HCT116 (cell line): ENCODE results near the gene UBASH3B. TPM values are rescaled to one million over a fixed set of nuclear protein-coding genes. Genes with fewer than 3 reads are reported as not detected.

Experiments
- ATAC-seq: fragments of 200-7000 bp; cut with Tn5 transposase; 2 replicates; pipeline ENCODE4 v1.9.1; 2020; ENCODE audit warnings: mild to moderate bottlenecking, moderate library complexity
- BruUV-seq: library from RNA; stranded (reverse); fragments of 400-500 nt; replicated peaks from 2 replicates; lab custom pipeline; 2021; lab: Mats Ljungman, UMichigan
- CTCF ChIA-PET: fragments of 300-600 bp; sonication (Branson Sonifier 250); formaldehyde crosslinking; loops from one replicate; lab custom pipeline; 2021; ENCODE audit warnings: antibody characterized with exemption; lab: Charles Lee
- POLR2A ChIA-PET: fragments of 300-600, 350-600 bp; sonication (Branson Sonifier 250); formaldehyde crosslinking; loops from one replicate; lab custom pipeline; 2021; ENCODE audit warnings: antibody characterized with exemption; lab: Charles Lee
- RAD21 ChIA-PET, 2 experiments: fragments of 300-600 bp; sonication (Branson Sonifier 250); formaldehyde crosslinking; loops; one replicate each; lab custom pipeline; 2023; ENCODE audit warnings: low total read pairs in 2 of 2; ENCODE audit not compliant: uncharacterized antibody in 2 of 2, unreplicated experiment in 2 of 2, low non-redundant PET in 1 of 2; lab: Charles Lee
- DNase-seq: peaks from one replicate; pipeline ENCODE4 v3.0.0-alpha.2; 2010; ENCODE audit warnings: low read depth, low spot score
- H2AFZ ChIP-seq: fragments of 200-600 bp; shearing (Covaris generic), sonication (generic); 2 replicates; pipeline ENCODE4 v1.6.1; 2017; ENCODE audit warnings: low read depth, mixed run types, mixed read lengths, antibody characterized with exemption, low read length; ENCODE audit not compliant: poor library complexity, severe bottlenecking
- H3K27ac ChIP-seq: 2 replicates; pipeline ENCODE4 v1.5.1; 2012; ENCODE audit warnings: low read depth, low read length
- H3K27me3 ChIP-seq: fragments of 200-600 bp; sonication (generic); 2 replicates; pipeline ENCODE4 v1.6.1; 2016; ENCODE audit warnings: mixed run types, low read length, mixed read lengths; ENCODE audit not compliant: insufficient read depth
- H3K36me3 ChIP-seq, 2 experiments: fragments of 200-500 bp in 1 of 2; fragments of 200-600 bp in 1 of 2; sonication (Bioruptor generic) in 1 of 2; sonication (generic) in 1 of 2; 2 replicates each; pipeline versions ENCODE4 v1.5.1 to v1.6.1; 2014 to 2016; ENCODE audit warnings: low read length in 2 of 2, inconsistent platforms in 1 of 2, mixed read lengths in 1 of 2, mixed run types in 1 of 2; ENCODE audit not compliant: insufficient read depth in 2 of 2, control insufficient read depth in 1 of 2
- H3K4me1 ChIP-seq, 2 experiments: fragments of 200-600 bp in 1 of 2; sonication (generic) in 1 of 2; 2 replicates each; pipeline versions ENCODE4 v1.5.1 to v1.6.1; 2012 to 2017; ENCODE audit warnings: low read length in 2 of 2, inconsistent platforms in 1 of 2, mild to moderate bottlenecking in 1 of 2, mixed read lengths in 1 of 2, mixed run types in 1 of 2, moderate library complexity in 1 of 2; ENCODE audit not compliant: insufficient read depth in 2 of 2, control insufficient read depth in 1 of 2
- H3K4me2 ChIP-seq: fragments of 200-600 bp; sonication (generic); 2 replicates; pipeline ENCODE4 v1.6.1; 2017; ENCODE audit warnings: mixed run types, low read length, mixed read lengths
- H3K4me3 ChIP-seq, 2 experiments: fragments of 200-600 bp in 1 of 2; sonication (generic) in 1 of 2; replicated peaks in 1 of 2; 2 replicates each; pipeline ENCODE4 v1.5.1; 2011 to 2016; ENCODE audit warnings: low read length in 2 of 2, control low read depth in 1 of 2, low read depth in 1 of 2, mild to moderate bottlenecking in 1 of 2, mixed read lengths in 1 of 2, mixed run types in 1 of 2
- H3K79me2 ChIP-seq: fragments of 200-600 bp; sonication (generic); 2 replicates; pipeline ENCODE4 v1.6.1; 2017; ENCODE audit warnings: mild to moderate bottlenecking, mixed run types, low read length, moderate library complexity, mixed read lengths; ENCODE audit not compliant: insufficient read depth
- H3K9ac ChIP-seq: fragments of 200-600 bp; sonication (generic); 2 replicates; pipeline ENCODE4 v1.6.1; 2016; ENCODE audit warnings: low read length, mixed read lengths
- H3K9me2 ChIP-seq: fragments of 200-600 bp; sonication (generic), shearing (Covaris generic); 2 replicates; pipeline ENCODE4 v1.6.1; 2017; ENCODE audit warnings: mixed run types, mild to moderate bottlenecking, moderate library complexity; ENCODE audit not compliant: insufficient read depth
- H3K9me3 ChIP-seq, 2 experiments: fragments of 200-500 bp in 1 of 2; fragments of 200-600 bp in 1 of 2; sonication (Bioruptor generic) in 1 of 2; sonication (generic) in 1 of 2; 2 replicates each; pipeline ENCODE4 v1.6.1; 2014 to 2017; ENCODE audit warnings: low read length in 2 of 2, mixed read lengths in 2 of 2, inconsistent platforms in 1 of 2, low read depth in 1 of 2, mild to moderate bottlenecking in 1 of 2, mixed run types in 1 of 2, moderate library complexity in 1 of 2; ENCODE audit not compliant: control insufficient read depth in 1 of 2, insufficient read depth in 1 of 2
- H4K20me1 ChIP-seq: fragments of 200-600 bp; sonication (generic), shearing (Covaris generic); 2 replicates; pipeline ENCODE4 v1.6.1; 2017; ENCODE audit warnings: mixed run types, mild to moderate bottlenecking, moderate library complexity; ENCODE audit not compliant: insufficient read depth
- CBX3 ChIP-seq: IDR thresholded peaks from 2 replicates; pipeline ENCODE4 v1.6.1; 2012; ENCODE audit warnings: low read depth
- CEBPB ChIP-seq: IDR thresholded peaks from 2 replicates; pipeline ENCODE4 v1.6.1; 2012; ENCODE audit warnings: low read depth
- EGR1 ChIP-seq: IDR thresholded peaks from 2 replicates; pipeline ENCODE4 v1.6.1; 2012; ENCODE audit warnings: low read depth
- EZH2 ChIP-seq: fragments of 200-600 bp; sonication (generic); IDR thresholded peaks from 2 replicates; pipeline ENCODE4 v1.6.1; 2017; ENCODE audit warnings: antibody characterized with exemption, mixed run types
- EZH2phosphoT487 ChIP-seq: fragments of 200-600 bp; IDR thresholded peaks from 2 replicates; pipeline ENCODE4 v1.6.1; 2018; ENCODE audit warnings: antibody characterized with exemption, borderline replicate concordance
- FOSL1 ChIP-seq: IDR thresholded peaks from 2 replicates; pipeline ENCODE4 v1.6.1; 2012; ENCODE audit warnings: low read depth
- JUND ChIP-seq: IDR thresholded peaks from 2 replicates; pipeline ENCODE4 v1.6.1; 2012
- POLR2A ChIP-seq: IDR thresholded peaks from 2 replicates; pipeline ENCODE4 v1.7.0; 2011; ENCODE audit warnings: borderline replicate concordance; ENCODE audit not compliant: insufficient read depth, insufficient read length; ENCODE audit errors: extremely low read depth
- POLR2AphosphoS5 ChIP-seq: IDR thresholded peaks from 2 replicates; pipeline ENCODE4 v1.6.1; 2011; ENCODE audit warnings: mild to moderate bottlenecking, low read depth, low read length, moderate library complexity
- RAD21 ChIP-seq: IDR thresholded peaks from 2 replicates; pipeline ENCODE4 v1.6.1; 2012; ENCODE audit warnings: low read depth, mild to moderate bottlenecking
- SRF ChIP-seq: IDR thresholded peaks from 2 replicates; pipeline ENCODE4 v1.6.1; 2012; ENCODE audit warnings: low read depth
- TCF7L2 ChIP-seq: IDR thresholded peaks from 2 replicates; pipeline ENCODE4 v1.7.0; 2011; ENCODE audit warnings: borderline replicate concordance, inconsistent platforms; ENCODE audit not compliant: insufficient read depth, insufficient read length; ENCODE audit errors: extremely low read depth
- ZFX ChIP-seq: fragments of 450-650 bp; IDR thresholded peaks from 2 replicates; pipeline ENCODE4 v1.6.1; 2017
- ZNF274 ChIP-seq: fragments of 200-500 bp; sonication (Bioruptor generic); IDR thresholded peaks from 2 replicates; pipeline ENCODE4 v1.6.1; 2014; ENCODE audit warnings: mild to moderate bottlenecking, low read depth, low read length, inconsistent platforms
- intact Hi-C: fragments of 100-400 bp; cut with micrococcal nuclease; formaldehyde crosslinking; loops from 2 replicates; pipeline ENCODE4 v1.10.0; 2022
- total RNA-seq: library from RNA; stranded (reverse); gene quantifications from one replicate; pipeline ENCODE4 v1.2.1, GENCODE V29; 2021; ENCODE audit not compliant: unreplicated experiment
- TF ChIP-seq, protein P1 (sequence below), 3 experiments: fragments of 200-600 bp in 1 of 3; sonication (generic) in 1 of 3; IDR thresholded peaks in 2 of 3; conservative IDR thresholded peaks in 1 of 3; 2 replicates each; pipeline ENCODE4 v1.5.1; 2012 to 2017; ENCODE audit warnings: low read depth in 2 of 3, low read length in 2 of 3, antibody characterized with exemption in 1 of 3, borderline replicate concordance in 1 of 3, control low read depth in 1 of 3, mild to moderate bottlenecking in 1 of 3, mixed read lengths in 1 of 3, mixed run types in 1 of 3, moderate library complexity in 1 of 3; ENCODE audit not compliant: insufficient read depth in 1 of 3
- TF ChIP-seq, protein P2 (sequence below): IDR thresholded peaks from 2 replicates; pipeline ENCODE4 v1.6.1; 2012
- TF ChIP-seq, protein P3 (sequence below): IDR thresholded peaks from 2 replicates; pipeline ENCODE4 v1.6.1; 2011; ENCODE audit warnings: mild to moderate bottlenecking, low read length, moderate library complexity; ENCODE audit not compliant: insufficient replicate concordance; ENCODE audit errors: extremely low read depth
- TF ChIP-seq, protein P4 (sequence below): IDR thresholded peaks from 2 replicates; pipeline ENCODE4 v1.6.1; 2012

The UBASH3B gene
- total RNA-seq, 1 experiment from 2014 or later: 40.3 TPM

DNA sequence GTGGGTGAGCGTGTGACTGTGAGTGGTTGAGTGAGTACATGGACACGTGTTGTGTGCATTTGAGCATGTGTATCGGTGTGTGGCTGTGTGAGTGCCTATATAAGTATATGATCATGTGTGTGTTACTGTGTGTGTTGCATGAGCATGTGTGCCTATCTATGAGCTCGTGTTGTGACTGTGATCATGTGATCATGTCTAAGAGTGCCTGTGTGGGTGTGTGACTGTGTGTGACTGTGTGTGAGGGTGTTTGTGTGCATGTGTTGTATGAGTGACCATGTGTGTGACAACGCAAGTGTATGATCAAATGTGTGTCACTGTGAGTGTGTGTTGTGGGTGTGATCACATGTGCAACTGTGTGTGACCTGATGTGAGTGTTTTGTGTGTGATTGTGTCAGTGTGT is 88.8 kb downstream of the UBASH3B start:
- DNase-seq (no peak), ATAC-seq (no peak)
- TF ChIP-seq FOSL1 (no peak), RAD21 (no peak), EZH2phosphoT487 (no peak), JUND (no peak), CBX3 (no peak), TCF7L2 (no peak), POLR2A (no peak), CEBPB (no peak), EZH2 (no peak), EGR1 (no peak), ZFX (no peak), POLR2AphosphoS5 (no peak), ZNF274 (no peak), SRF (no peak)
- TF ChIP-seq, protein P1, sequence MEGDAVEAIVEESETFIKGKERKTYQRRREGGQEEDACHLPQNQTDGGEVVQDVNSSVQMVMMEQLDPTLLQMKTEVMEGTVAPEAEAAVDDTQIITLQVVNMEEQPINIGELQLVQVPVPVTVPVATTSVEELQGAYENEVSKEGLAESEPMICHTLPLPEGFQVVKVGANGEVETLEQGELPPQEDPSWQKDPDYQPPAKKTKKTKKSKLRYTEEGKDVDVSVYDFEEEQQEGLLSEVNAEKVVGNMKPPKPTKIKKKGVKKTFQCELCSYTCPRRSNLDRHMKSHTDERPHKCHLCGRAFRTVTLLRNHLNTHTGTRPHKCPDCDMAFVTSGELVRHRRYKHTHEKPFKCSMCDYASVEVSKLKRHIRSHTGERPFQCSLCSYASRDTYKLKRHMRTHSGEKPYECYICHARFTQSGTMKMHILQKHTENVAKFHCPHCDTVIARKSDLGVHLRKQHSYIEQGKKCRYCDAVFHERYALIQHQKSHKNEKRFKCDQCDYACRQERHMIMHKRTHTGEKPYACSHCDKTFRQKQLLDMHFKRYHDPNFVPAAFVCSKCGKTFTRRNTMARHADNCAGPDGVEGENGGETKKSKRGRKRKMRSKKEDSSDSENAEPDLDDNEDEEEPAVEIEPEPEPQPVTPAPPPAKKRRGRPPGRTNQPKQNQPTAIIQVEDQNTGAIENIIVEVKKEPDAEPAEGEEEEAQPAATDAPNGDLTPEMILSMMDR (IDR thresholded peaks at IDR 0.05 in 2 of 3, conservative IDR thresholded peaks at IDR 0.05 in 1 of 3; ENCODE audit: borderline replicate concordance in 1 of 3, insufficient read depth in 1 of 3, low read depth in 2 of 3, low read length in 2 of 3): no peak
- TF ChIP-seq, protein P2, sequence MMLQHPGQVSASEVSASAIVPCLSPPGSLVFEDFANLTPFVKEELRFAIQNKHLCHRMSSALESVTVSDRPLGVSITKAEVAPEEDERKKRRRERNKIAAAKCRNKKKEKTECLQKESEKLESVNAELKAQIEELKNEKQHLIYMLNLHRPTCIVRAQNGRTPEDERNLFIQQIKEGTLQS: no peak
- TF ChIP-seq, protein P3, sequence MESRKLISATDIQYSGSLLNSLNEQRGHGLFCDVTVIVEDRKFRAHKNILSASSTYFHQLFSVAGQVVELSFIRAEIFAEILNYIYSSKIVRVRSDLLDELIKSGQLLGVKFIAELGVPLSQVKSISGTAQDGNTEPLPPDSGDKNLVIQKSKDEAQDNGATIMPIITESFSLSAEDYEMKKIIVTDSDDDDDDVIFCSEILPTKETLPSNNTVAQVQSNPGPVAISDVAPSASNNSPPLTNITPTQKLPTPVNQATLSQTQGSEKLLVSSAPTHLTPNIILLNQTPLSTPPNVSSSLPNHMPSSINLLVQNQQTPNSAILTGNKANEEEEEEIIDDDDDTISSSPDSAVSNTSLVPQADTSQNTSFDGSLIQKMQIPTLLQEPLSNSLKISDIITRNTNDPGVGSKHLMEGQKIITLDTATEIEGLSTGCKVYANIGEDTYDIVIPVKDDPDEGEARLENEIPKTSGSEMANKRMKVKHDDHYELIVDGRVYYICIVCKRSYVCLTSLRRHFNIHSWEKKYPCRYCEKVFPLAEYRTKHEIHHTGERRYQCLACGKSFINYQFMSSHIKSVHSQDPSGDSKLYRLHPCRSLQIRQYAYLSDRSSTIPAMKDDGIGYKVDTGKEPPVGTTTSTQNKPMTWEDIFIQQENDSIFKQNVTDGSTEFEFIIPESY: no peak
- TF ChIP-seq, protein P4, sequence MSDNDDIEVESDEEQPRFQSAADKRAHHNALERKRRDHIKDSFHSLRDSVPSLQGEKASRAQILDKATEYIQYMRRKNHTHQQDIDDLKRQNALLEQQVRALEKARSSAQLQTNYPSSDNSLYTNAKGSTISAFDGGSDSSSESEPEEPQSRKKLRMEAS: no peak
- H3K36me3 ChIP-seq: no peaks in the 10 kb centered on the region
- H3K4me1 ChIP-seq: no peaks in the 10 kb centered on the region
- ChIA-PET RAD21 (no interaction called here), POLR2A (no interaction called here), CTCF (no interaction called here)
- no peaks in the 10 kb centered on the region for H3K9me3 ChIP-seq
- no TSS peak for BruUV-seq
- H3K27me3 ChIP-seq: no peaks in the 10 kb centered on the region
- no peaks in the 10 kb centered on the region for H3K9me2 ChIP-seq
- no peak overlapping the region for H3K9ac ChIP-seq
- H4K20me1 ChIP-seq: no peaks in the 10 kb centered on the region
- H3K4me2 ChIP-seq: no peak overlapping the region
- 0 out of 2 replicates have a peak, but pooled peaks cover 6% of the 10 kb centered on the region for H3K79me2 ChIP-seq
- no peak overlapping the region for H3K4me3 ChIP-seq
- intact Hi-C loops: no loop called here
- H3K27ac ChIP-seq: no peak overlapping the region
- H2AFZ ChIP-seq: no peak overlapping the region
